IPS-11a (cell line): Measurements from ENCODE around the gene SSUH2.
A peak's percentile ranks its signal among the peaks of the same experiment; 100 is the strongest.
"Not testable (repeated sequence)": the region's sequence is repeated elsewhere in the genome, so short reads cannot be mapped to it uniquely, and the experiment has no call there.

Experiments used
- H3K4me3 ChIP-seq: one replicate; pipeline ENCODE4 v1.5.1; 2013; ENCODE audit warnings: low read depth, low read length, control low read depth

SSUH2 gene, protein sequence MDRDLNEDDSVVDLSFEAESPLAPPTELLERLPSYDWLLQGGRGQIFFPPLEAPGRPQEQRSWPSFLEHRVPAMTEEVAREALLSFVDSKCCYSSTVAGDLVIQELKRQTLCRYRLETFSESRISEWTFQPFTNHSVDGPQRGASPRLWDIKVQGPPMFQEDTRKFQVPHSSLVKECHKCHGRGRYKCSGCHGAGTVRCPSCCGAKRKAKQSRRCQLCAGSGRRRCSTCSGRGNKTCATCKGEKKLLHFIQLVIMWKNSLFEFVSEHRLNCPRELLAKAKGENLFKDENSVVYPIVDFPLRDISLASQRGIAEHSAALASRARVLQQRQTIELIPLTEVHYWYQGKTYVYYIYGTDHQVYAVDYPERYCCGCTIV

DNA sequence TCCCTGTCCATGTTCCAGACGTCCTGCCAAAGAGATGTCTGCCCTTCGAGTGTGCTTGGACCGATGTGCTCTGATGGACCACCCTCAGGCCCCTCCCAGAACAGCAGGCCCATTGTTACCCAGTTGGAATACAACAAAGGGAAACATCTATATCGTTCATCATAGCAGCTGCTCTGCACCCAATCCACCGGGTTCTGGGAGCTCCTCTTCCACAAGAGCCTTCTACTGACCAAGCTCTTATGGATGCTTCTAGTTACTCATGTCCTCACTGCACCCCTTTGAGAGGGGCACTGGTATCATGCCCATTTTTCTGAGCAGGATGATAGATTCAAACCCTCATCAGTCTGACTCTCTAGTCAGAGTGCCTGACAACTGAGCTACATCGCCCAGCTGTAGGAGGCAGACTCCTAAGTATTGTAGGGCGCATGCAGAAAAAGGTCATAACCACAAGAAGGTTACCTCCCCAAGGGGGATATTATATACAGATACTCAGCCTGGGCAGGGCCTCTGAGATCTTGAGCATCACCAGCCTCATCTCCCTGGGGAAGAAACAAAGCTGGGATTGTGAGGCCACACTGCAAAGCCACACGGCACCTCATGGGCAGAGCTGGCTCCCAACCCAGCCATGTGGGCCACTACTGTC lies at the start of gene SSUH2:
TSS of gene SSUH2 (minus strand) at position 51 of the 643 bp plus-strand sequence. CDS start at position 11, 40 bp downstream.
- no peak within 1 kb of the TSS for H3K4me3 ChIP-seq

GRCh38 chr3:8691295-8691694 lies 46.7 kb upstream of the SSUH2 start:
- H3K4me3 ChIP-seq = not testable (repeated sequence)

- not testable (repeated sequence) for H3K4me3 ChIP-seq
Measured at GRCh38 chr3:8684992-8685391, 40.4 kb upstream of the SSUH2 start.

DNA sequence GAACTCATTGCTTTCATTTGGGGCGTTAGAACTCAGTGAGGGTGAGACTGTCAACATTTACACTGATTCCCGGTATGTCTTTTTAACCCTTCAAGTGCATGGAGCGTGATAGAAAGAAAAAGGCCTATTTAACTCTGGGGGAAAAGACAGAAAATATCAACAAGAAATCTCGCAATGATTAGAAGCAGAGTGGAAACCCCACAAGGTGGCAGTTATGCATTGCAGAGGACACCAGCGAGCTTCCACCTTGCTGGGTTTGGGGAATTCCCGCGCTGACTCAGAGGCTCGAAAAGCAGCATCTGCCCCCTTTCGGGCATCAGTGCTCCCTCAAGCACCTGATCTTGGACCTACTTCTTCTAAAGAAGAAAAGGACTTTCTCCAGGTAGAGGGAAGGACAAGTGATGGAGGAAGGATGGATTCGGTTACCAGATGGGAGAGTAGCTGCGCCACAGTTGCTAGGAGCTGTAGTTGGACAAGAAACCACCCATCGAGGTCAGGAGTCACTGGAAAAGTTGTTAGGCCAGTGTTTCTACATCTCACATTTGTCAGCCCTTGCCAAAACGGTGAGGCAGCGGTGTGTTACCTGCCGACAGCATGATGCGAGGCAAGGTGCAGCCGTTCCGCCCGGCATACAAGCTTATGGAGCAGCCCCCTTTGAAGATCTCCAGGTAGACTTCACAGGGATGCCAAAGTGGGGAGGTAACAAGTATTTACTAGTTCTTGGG lies 38.4 kb upstream of the SSUH2 start:
- H3K4me3 ChIP-seq = not testable (repeated sequence)

- not testable (repeated sequence) for H3K4me3 ChIP-seq
Measured at GRCh38 chr3:8681881-8682538, 37.4 kb upstream of the SSUH2 start.

GRCh38 chr3:8681349-8681748 lies 36.8 kb upstream of the SSUH2 start:
- no peak overlapping the region for H3K4me3 ChIP-seq

DNA sequence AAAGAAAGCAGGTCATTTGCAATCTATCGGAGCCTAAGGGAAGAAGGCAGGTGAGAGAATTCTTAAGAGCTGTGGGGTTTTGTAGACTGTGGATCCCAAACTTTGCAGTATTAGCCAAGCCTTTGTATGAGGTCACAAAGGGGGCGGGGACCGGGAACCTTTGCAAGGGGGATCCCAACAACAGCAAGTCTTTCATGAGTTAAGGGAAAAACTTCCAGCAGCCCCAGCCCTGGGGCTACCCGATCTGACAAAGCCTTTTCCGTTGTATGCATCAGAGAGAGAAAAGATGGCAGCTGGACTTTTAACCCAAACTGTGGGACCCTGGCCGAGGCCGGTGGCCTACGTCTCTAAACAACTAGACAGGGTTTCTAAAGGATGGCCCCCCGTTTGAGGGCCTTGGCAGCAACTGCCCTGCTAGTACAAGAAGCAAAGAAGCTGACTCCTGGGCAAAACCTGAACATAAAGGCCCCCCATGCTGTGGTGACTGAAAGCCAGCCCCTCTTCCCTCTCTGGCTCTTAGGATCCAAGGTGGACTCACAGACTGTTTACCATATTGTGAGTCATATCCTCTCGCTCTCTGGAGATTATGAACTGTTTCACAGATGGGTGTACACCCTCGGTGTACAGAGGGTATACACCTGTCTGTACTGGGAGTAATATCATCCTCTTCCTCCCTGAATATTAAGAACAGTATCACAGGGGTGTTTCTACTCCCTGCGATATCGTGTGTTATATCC lies 35.4 kb upstream of the SSUH2 start:
- not testable (repeated sequence) for H3K4me3 ChIP-seq

- peak overlapping the region; percentile 30 for H3K4me3 ChIP-seq
Measured at GRCh38 chr3:8678751-8679150, 34.2 kb upstream of the SSUH2 start.

DNA sequence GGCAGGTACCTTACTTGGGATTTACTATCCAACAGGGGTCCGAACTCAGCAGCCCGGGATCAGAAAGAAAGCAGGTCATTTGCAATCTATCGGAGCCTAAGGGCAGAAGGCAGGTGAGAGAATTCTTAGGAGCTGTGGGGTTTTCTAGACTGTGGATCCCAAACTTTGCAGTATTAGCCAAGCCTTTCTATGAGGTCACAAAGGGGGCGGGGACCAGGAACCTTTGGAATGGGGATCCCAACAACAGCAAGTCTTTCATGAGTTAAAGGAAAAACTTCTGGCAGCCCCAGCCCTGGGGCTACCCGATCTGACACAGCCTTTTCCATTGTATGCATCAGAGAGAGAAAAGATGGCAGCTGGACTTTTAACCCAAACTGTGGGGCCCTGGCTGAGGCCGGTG lies 32.7 kb upstream of the SSUH2 start:
- H3K4me3 ChIP-seq = not testable (repeated sequence)

- H3K4me3 ChIP-seq = not testable (repeated sequence)
Measured at GRCh38 chr3:8675591-8675990, 31.0 kb upstream of the SSUH2 start.

DNA sequence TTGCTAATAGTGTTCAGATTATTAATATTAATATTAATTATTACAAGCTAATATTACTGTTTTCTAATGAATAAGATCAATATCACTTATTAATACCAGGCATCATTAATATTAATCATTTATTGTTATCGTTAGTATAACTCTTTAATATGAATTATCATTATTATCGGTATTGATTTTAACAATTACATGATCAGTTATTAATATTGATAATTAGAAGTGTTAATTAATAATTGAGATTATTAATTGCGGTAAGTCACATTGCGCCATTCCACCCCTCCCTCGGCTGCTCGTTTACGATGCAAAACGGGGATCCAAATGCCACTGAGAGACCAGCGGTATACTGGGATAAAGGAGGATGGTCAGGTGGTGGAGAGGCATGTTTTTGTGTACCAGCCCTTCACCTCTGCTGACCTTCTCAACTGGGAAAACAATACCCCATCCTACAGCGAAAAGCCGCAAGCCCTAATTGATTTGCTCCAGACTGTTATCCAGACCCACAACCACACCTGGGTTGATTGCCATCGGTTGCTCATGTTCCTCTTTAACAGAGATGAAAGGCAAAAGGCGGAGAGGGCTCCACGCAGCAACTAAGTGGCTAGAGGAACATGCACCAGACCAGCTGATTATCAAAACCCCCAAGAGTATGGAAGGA lies 28.6 kb upstream of the SSUH2 start:
- H3K4me3 ChIP-seq = no peak overlapping the region

DNA sequence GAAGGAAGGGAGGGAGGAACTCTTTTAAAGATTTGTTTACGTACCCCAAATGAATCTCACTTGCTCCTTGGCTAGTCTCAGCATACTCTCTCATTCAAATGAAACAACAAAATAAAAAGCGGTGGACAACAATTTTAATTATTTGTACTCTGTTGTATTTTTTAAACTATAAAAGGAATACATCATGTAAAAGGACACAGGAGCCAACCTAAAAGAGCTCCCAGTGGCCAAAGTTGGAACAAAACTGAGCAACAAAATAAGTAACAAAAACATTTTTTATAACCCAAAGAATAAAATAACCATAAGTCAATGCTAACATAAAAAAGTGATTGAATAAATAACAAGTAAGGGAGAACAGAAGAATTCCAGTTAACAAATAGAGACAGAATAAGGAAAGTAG lies 24.4 kb upstream of the SSUH2 start:
- H3K4me3 ChIP-seq = no peak overlapping the region

GRCh38 chr3:8668216-8668615 lies 23.6 kb upstream of the SSUH2 start:
- no peak overlapping the region for H3K4me3 ChIP-seq

DNA sequence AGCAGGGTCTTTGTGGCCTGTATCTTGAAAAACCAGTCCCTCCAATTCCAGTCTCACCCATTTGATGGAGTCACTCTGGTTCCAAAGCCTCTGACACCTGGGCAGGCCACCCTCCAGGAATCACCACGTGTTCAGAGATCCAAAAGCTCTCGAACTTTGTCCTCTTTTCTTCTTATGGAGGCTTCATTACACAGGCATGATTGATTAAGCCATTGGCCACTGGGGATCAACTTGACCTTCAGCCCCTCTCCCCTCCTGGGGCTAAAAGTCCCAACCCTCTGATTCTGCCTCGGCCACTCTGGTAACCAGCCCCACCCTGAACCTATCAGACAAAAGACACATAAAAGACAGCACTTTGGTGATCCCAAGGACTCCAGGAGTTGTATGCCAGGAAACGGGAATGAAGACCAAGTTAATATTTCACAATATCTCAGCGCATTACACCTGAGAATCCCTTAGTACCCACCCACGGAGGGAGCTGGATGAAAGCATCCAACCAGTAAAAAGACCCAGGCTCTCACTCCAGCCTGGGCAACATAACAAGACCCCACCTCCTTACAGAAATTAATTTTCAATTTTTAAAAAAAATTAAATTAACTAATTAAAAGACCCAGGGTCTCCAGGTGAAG lies 23.0 kb upstream of the SSUH2 start:
- no peak overlapping the region for H3K4me3 ChIP-seq

GRCh38 chr3:8665407-8665896 lies 20.9 kb upstream of the SSUH2 start:
- H3K4me3 ChIP-seq = no peak overlapping the region

DNA sequence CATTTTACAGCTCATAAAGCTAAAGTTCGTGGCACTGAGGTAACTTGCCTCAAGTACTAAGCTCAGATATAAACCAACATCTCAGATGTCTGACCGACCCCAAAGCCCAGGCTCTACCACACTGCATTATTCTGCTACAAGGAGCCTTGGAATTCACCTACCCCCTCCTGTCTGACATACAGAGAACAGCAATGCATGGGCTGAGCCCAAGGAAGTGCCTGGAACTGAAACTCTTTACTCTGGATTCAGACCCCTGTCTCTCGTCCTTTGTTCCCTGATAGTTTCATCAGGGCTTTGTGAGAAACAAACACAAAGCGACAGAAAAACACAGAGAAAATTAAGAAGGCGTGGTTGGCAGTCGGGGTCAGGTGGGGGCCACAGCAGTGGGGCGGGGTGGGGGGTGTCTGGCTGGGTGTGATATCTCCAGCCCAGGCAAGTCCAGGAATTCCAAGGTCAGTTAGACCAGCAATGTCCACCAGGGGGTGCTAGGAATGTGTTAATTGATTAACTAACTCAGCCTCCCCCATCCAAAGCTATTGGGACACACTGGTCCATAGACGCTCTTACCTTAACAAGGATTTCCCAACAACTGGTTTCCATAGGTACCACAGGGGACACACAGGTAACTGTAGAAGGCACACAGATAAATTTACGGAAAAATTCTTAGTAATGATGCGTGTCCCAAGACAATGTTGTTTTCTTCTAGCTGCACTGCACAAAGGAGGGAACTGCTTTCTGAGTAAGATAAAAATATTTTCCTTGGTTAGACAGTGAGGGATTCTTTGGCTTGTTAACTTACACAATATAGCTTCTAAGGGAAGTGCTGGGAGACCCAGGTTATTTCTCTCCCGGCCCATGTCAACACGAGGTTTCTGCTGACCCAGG lies 18.8 kb upstream of the SSUH2 start:
- H3K4me3 ChIP-seq = no peak overlapping the region

GRCh38 chr3:8662594-8662993 lies 18.0 kb upstream of the SSUH2 start:
- H3K4me3 ChIP-seq = no peak overlapping the region
